ENCODE results near the gene RAF1. TPM values are rescaled to one million over a fixed set of nuclear protein-coding genes. Genes with fewer than 3 reads are reported as not detected.

Gene RAF1
- total RNA-seq, 3 donors from 2014 or later (not counting 1 experiment from before 2014, with no cell fraction given): 142 to 168 (median 156) TPM

DNA sequence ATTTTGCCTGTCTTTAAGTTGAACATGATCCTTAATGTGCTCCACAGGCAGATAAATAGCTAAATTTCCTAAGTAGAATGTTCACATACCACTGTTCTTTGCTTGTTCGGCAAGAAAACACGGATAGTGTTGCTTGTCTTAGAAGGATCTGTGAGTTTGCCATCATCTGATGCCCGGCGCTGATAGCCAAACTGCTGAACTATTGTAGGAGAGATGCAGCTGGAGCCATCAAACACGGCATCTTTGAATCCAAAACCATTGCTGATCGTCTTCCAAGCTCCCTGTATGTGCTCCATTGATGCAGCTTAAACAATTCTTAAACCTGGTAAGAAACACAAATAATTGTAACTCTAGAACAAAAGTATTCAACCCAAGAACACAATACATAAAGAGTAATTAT lies 45.5 kb downstream of the RAF1 start:
- peaks cover 3% of the 10 kb centered on the region for H3K4me1 ChIP-seq (ENCODE audit: control insufficient read depth, insufficient read depth, low read length)
- Mint-ChIP-seq H3K27me3 (ENCODE audit: low read depth in 2 of 2) (no peaks in the 10 kb centered on the region), H3K27ac (no peak overlapping the region), H3K4me1 (peaks cover 30 to 52% of the 10 kb centered on the region in 2 donors), H3K36me3 (no peaks in the 10 kb centered on the region), H3K9me3 (no peaks in the 10 kb centered on the region), H3K4me3 (no peak overlapping the region)
- H3K4me3 ChIP-seq (ENCODE audit: low read length): no peak overlapping the region
- intact Hi-C loops (cut with micrococcal nuclease): no loop called here
- H3K9me3 ChIP-seq (ENCODE audit: control insufficient read depth, insufficient read depth, low read length): no peaks in the 10 kb centered on the region
- 96% methylated on average over 6 of the region's 6 CpGs for WGBS (ENCODE audit: insufficient coverage)
- no peak for ATAC-seq
- DNase-seq: no peak
- TF ChIP-seq, protein P1, sequence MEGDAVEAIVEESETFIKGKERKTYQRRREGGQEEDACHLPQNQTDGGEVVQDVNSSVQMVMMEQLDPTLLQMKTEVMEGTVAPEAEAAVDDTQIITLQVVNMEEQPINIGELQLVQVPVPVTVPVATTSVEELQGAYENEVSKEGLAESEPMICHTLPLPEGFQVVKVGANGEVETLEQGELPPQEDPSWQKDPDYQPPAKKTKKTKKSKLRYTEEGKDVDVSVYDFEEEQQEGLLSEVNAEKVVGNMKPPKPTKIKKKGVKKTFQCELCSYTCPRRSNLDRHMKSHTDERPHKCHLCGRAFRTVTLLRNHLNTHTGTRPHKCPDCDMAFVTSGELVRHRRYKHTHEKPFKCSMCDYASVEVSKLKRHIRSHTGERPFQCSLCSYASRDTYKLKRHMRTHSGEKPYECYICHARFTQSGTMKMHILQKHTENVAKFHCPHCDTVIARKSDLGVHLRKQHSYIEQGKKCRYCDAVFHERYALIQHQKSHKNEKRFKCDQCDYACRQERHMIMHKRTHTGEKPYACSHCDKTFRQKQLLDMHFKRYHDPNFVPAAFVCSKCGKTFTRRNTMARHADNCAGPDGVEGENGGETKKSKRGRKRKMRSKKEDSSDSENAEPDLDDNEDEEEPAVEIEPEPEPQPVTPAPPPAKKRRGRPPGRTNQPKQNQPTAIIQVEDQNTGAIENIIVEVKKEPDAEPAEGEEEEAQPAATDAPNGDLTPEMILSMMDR (IDR thresholded peaks at IDR 0.05): no peak
- no peaks in the 10 kb centered on the region for H3K27me3 ChIP-seq (ENCODE audit: control insufficient read depth, insufficient read depth, low read length)
- peaks cover 25% of the 10 kb centered on the region for H3K36me3 ChIP-seq (ENCODE audit: control insufficient read depth, insufficient read depth, low read length)
- no peak overlapping the region for H3K27ac ChIP-seq (ENCODE audit: low read length)

DNA sequence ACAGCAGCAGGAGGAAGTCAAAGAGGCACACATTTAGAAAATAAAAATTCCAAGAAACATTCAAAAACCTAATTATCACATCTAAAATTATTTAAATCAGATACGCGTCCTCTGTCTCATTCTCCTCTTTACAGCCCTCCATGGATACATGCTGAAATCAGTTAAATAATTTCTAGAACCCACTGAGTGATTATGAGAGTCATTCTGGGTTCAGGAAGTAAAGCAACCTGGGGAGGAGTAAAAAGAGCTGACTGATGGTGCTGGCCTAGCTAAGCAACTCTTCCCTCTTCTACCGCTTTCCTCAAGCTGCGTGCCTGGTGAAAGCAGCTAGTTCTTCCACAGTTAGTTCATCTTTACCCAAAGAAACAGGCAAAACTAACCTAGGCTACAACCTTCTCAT lies 48.7 kb downstream of the RAF1 start:
- intact Hi-C loops (cut with micrococcal nuclease): no loop called here
- Mint-ChIP-seq H3K4me1 (peaks cover 30 to 54% of the 10 kb centered on the region in 2 donors), H3K9me3 (no peaks in the 10 kb centered on the region), H3K36me3 (no peaks in the 10 kb centered on the region), H3K27ac (peak overlapping the region; percentile 72 to 80), H3K27me3 (ENCODE audit: low read depth in 2 of 2) (no peaks in the 10 kb centered on the region), H3K4me3 (no peak overlapping the region)
- H3K4me1 ChIP-seq (ENCODE audit: control insufficient read depth, insufficient read depth, low read length): peaks cover 19% of the 10 kb centered on the region
- WGBS (ENCODE audit: insufficient coverage): 93% methylated on average over 4 of the region's 4 CpGs
- TF ChIP-seq, protein P1 (IDR thresholded peaks at IDR 0.05): no peak
- no peak for ATAC-seq
- H3K36me3 ChIP-seq (ENCODE audit: control insufficient read depth, insufficient read depth, low read length): peaks cover 34% of the 10 kb centered on the region
- H3K9me3 ChIP-seq (ENCODE audit: control insufficient read depth, insufficient read depth, low read length): no peaks in the 10 kb centered on the region
- no peak overlapping the region for H3K27ac ChIP-seq (ENCODE audit: low read length)
- no peak overlapping the region for H3K4me3 ChIP-seq (ENCODE audit: low read length)
- no peak for DNase-seq
- H3K27me3 ChIP-seq (ENCODE audit: control insufficient read depth, insufficient read depth, low read length): no peaks in the 10 kb centered on the region

DNA sequence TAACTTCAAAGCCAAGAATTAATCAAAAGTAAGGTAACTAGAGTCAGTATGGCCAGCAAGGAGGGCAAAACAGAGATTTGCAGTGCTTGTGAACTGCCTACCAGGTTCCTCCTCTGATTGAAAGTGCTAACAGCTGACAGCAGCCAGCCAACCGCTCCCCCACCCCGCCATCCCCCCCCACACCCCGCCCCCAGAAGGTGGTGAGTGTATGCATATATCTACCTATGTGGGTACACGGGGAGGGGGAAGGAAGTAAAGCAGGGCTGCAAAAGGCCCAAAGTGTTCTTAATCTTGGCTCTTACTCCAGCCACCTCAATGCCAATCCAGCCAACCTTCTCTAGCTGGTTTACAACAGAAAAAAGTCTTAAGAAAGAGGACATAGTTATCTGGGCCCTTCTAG lies 50.7 kb downstream of the RAF1 start:
- TF ChIP-seq, protein P1 (IDR thresholded peaks at IDR 0.05): no peak
- ATAC-seq (peak; percentile 41 to 59 (median 57)), DNase-seq (peak in 1 of 2 donors; percentile 29)
- H3K4me3 Mint-ChIP-seq: no peak overlapping the region
- Histone ChIP-seq H3K27ac (ENCODE audit: low read length) (no peak overlapping the region), H3K9me3 (ENCODE audit: control insufficient read depth, insufficient read depth, low read length) (no peaks in the 10 kb centered on the region), H3K4me3 (ENCODE audit: low read length) (no peak overlapping the region), H3K4me1 (ENCODE audit: control insufficient read depth, insufficient read depth, low read length) (peaks cover 19% of the 10 kb centered on the region), H3K36me3 (ENCODE audit: control insufficient read depth, insufficient read depth, low read length) (peaks cover 44% of the 10 kb centered on the region), H3K27me3 (ENCODE audit: control insufficient read depth, insufficient read depth, low read length) (no peaks in the 10 kb centered on the region)
- no peaks in the 10 kb centered on the region for H3K9me3 Mint-ChIP-seq
- peak overlapping the region; percentile 72 to 80 for H3K27ac Mint-ChIP-seq
- intact Hi-C loops (cut with micrococcal nuclease): loop anchor here (2.0 kb wide), 1 partner anchor 50 kb away; no protein-coding TSS in a partner anchor
- H3K27me3 Mint-ChIP-seq (ENCODE audit: low read depth in 2 of 2): no peaks in the 10 kb centered on the region
- H3K36me3 Mint-ChIP-seq: peaks cover 8% of the 10 kb centered on the region
- WGBS (ENCODE audit: insufficient coverage): no CpG with 5 or more reads among the region's 4 CpGs
- H3K4me1 Mint-ChIP-seq: peaks cover 32 to 51% of the 10 kb centered on the region in 2 donors

Data from natural killer cell (primary cell).